PC-3 (cell line): ENCODE data around the gene CD86.

Source experiments
- EZH2 ChIP-seq: fragments of 300-600 bp; sonication (generic); IDR thresholded peaks from one replicate; pipeline ENCODE4 v1.6.1; 2017; ENCODE audit warnings: antibody characterized with exemption, mild to moderate bottlenecking, low read length; ENCODE audit not compliant: unreplicated experiment
- TF ChIP-seq, protein P1 (sequence below): fragments of 300-600 bp; sonication (generic); conservative IDR thresholded peaks from 2 replicates; pipeline ENCODE4 v1.5.1; 2017; ENCODE audit warnings: antibody characterized with exemption, low read depth, mild to moderate bottlenecking, low read length

DNA sequence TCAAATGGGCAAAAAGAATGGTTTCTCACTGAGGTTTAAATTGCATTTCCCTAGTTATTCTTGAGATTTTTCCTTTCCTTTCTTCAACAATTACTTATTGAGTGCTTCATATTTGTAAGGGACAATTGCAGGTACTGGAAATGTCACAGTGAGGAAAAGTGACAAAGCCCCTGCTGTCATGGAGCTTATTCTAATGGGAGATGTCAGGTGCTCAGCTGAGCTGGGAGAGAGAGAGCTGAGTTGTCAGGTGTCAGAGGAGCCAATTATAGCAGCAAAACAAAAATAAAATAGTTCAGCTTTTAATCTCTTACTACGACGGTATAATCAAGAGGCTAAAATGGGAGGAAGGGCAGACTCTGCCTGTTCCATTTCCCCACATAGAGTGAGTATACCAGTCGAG, 42.0 kb downstream of the CD86 start:
- TF ChIP-seq, protein P1, sequence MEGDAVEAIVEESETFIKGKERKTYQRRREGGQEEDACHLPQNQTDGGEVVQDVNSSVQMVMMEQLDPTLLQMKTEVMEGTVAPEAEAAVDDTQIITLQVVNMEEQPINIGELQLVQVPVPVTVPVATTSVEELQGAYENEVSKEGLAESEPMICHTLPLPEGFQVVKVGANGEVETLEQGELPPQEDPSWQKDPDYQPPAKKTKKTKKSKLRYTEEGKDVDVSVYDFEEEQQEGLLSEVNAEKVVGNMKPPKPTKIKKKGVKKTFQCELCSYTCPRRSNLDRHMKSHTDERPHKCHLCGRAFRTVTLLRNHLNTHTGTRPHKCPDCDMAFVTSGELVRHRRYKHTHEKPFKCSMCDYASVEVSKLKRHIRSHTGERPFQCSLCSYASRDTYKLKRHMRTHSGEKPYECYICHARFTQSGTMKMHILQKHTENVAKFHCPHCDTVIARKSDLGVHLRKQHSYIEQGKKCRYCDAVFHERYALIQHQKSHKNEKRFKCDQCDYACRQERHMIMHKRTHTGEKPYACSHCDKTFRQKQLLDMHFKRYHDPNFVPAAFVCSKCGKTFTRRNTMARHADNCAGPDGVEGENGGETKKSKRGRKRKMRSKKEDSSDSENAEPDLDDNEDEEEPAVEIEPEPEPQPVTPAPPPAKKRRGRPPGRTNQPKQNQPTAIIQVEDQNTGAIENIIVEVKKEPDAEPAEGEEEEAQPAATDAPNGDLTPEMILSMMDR = no peak
- no peak for TF ChIP-seq EZH2
